Aorta (tissue), 5 donors: Measurements from ENCODE around the gene PKM. TPM values are rescaled to one million over a fixed set of nuclear protein-coding genes. Genes with fewer than 3 reads are reported as not detected.

Experiments
- ATAC-seq: fragments of 200-7000 bp; cut with Tn5 transposase; one replicate; pipeline ENCODE4 v1.9.1; 2022; ENCODE audit warnings: moderate library complexity; ENCODE audit not compliant: low FRiP score
- DNase-seq, 2 donors: peaks; one replicate each; pipeline ENCODE4 v3.0.0-alpha.2; 2020
- H3K27ac ChIP-seq, 2 donors: one replicate each; pipeline ENCODE4 v1.5.1; 2013; ENCODE audit warnings: low read length in 2 of 2, mild to moderate bottlenecking in 2 of 2, moderate library complexity in 2 of 2, control low read depth in 1 of 2, inconsistent platforms in 1 of 2, low read depth in 1 of 2
- H3K27me3 ChIP-seq, 2 donors: one replicate each; pipeline ENCODE4 v1.6.1; 2013; ENCODE audit warnings: control low read depth in 1 of 2, low read length in 1 of 2, mild to moderate bottlenecking in 1 of 2, moderate library complexity in 1 of 2; ENCODE audit not compliant: insufficient read depth in 2 of 2, control insufficient read depth in 1 of 2
- H3K36me3 ChIP-seq, 2 donors: one replicate each; pipeline ENCODE4 v1.6.1; 2013; ENCODE audit warnings: control low read depth in 1 of 2, low read length in 1 of 2, mild to moderate bottlenecking in 1 of 2; ENCODE audit not compliant: insufficient read depth in 2 of 2, control insufficient read depth in 1 of 2
- H3K4me1 ChIP-seq, 2 donors: one replicate each; pipeline ENCODE4 v1.6.1; 2013; ENCODE audit warnings: low read length in 2 of 2, control low read depth in 1 of 2, mild to moderate bottlenecking in 1 of 2, moderate library complexity in 1 of 2; ENCODE audit not compliant: insufficient read depth in 2 of 2, control insufficient read depth in 1 of 2
- H3K4me3 ChIP-seq, 2 donors: one replicate each; pipeline ENCODE4 v1.5.1; 2013; ENCODE audit warnings: low read length in 2 of 2, control low read depth in 1 of 2, mild to moderate bottlenecking in 1 of 2
- H3K9me3 ChIP-seq: one replicate; pipeline ENCODE4 v1.6.1; 2013; ENCODE audit warnings: mild to moderate bottlenecking, low read length; ENCODE audit not compliant: control insufficient read depth
- WGBS, 2 donors: extraction: QIAGEN DNeasy Blood & Tissue Kit; methylation state at CpG; one replicate each; pipeline ENCODE4 v1.1.7; 2013; 5-methylcytosine and 5-hydroxymethylcytosine counted together
- intact Hi-C, 2 donors: fragments of 100-400 bp; cut with DNase I; formaldehyde crosslinking; loops; one replicate each; pipeline versions ENCODE4 v1.14.2 to v1.15.0; 2022
- polyA plus RNA-seq, 2 donors: library from polyadenylated mRNA; stranded (reverse); fragments of 200-250 nt; gene quantifications; one replicate each; pipeline ENCODE4 v1.2.3, GENCODE V29; 2013
- total RNA-seq, 2 donors: library from RNA; stranded (reverse); fragmentation: NEBNext Ultra II Directional; extraction: Animal tissue kit (Norgen Biotek cat#: 25700); gene quantifications; one replicate each; pipeline ENCODE4 v1.2.1, GENCODE V29; 2021
- donor health status: healthy with polysubstance abuse.
- donor health status: Bipolar disorder and iron deficiency.
- donor health status: DM: no; HTN: no; CAD: no.
- donor health status: DM: no; HTN: no; CAD: no.
- donor health status: DM: yes; HTN: yes; CAD: no.

Gene PKM
- total and polyA plus RNA-seq, 4 donors = 238 to 588 (median 453) TPM

DNA sequence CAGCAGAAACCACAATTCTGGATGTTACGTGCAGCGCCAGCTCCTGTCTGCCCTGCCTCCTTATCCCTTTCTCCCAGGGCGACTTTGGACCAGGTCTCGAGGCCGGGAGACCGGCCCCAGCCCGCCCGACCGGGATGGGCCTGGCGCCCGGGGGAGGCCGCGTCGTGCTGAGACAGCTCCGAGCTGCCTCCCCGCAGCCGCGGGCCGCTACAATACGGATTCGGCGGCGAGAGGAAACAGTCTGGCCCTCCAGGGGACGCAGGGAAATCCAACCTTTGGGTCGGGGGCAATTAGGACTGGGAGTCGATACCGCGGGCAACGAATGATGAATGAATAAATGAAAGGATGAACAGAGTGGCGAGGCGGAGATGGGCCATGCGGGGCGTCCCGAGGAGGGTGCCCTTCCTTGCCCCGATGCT is 33.9 kb downstream of the PKM start:
- intact Hi-C loops = loop anchor here in 1 of 2 donors (5.0 kb wide), 2 partner anchors 75 to 180 kb away; partner anchors contain the start of genes HEXA and PARP6
- no peak for ATAC-seq
- H3K4me1 ChIP-seq = no peaks in the 10 kb centered on the region
- H3K4me3 ChIP-seq = peak overlapping the region; percentile 27 to 54
- DNase-seq = no peak
- H3K27ac ChIP-seq = peak overlapping the region in 1 of 2 donors; percentile 16
- no peaks in the 10 kb centered on the region for H3K9me3 ChIP-seq
- no peaks in the 10 kb centered on the region for H3K27me3 ChIP-seq
- 6 to 7% methylated on average over 34 to 35 of the region's 35 CpGs for WGBS, 2 donors
- peaks cover under 1 to 10% of the 10 kb centered on the region in 2 donors for H3K36me3 ChIP-seq

DNA sequence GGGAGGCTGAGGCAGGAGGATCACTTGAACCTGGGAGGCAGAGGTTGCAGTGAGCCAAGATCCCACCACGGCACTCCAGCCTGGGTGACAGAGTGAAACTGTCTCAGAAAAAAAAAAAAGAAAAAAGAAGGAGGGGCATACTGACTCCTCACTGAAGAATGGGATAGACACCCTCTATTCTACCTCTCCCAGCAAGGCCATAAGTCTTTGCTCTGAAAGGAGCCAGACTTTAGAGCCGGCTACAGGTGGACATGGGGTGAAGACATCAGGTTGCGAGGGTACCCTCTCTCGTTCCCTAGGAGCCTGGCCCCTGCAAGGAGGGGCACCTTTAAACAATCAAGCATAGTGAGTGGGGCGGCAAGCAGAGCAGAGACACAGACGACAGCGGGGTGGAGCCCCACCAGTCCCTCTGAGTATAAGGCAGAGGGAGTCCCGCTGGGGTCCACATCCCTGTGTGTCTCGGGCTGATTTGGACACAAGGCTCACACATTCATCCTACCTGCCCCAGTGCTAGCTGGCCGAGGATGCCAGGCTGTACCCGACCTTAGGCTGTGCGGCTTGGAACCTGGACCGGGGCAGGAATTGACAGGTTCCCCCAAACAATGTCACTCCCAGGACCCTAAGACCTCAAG is 34.5 kb downstream of the PKM start:
- Histone ChIP-seq H3K9me3 (no peaks in the 10 kb centered on the region), H3K27me3 (no peaks in the 10 kb centered on the region), H3K4me1 (no peaks in the 10 kb centered on the region), H3K36me3 (peaks cover 0 to 7% of the 10 kb centered on the region in 2 donors), H3K27ac (no peak overlapping the region), H3K4me3 (no peak overlapping the region)
- DNase-seq (no peak), ATAC-seq (no peak)
- WGBS, 2 donors = 85% methylated on average over 13 of the region's 13 CpGs
- intact Hi-C loops = loop anchor here in 1 of 2 donors (5.0 kb wide), 2 partner anchors 76 to 181 kb away; partner anchors contain the start of genes HEXA and PARP6

DNA sequence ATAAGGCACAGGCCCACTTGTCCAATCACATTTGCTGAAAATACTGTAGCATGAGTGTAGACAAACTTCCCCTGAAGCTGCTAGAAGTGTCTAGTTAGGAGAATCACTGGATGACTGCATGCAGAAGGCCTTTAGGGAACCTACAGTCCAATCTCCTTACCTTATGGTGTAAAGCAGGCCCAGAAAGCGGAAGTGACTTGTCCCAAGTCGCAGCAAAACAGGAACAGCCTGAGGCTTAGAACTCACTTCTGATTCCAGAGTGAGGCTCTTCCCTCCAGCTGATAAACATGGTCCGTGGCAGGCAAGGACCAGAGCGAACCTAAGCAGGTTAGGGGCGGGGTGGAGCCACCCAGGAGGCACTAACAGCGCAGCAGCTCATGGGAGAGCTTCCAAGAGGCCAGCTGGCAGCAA is 35.9 kb downstream of the PKM start:
- ATAC-seq = no peak

DNA sequence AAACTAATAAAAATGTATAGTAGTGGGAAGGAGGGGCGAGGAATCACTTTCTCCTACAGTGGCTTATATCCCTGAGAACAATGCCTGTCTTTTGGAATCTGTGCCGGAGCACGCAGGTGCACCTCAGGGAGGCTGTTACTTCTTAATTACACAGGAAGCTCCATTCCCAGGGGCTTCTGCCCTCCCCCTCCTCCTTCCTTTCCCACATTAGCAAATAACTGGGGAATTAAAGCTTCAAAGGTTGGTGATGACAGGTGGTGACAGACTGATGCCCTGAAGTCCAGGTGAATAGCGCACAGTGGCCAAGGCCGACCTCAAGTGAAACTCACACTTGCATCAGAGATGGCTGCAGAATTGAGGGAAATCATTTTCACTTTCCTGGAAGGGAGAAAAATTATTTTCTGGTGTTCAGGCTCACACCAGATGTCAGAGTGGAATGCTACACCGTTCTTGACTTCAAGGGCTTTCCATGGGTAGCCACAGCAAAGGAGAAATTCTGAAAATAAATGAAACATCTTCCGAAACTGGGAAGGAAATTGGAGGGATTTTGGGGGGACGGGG is 37.1 kb downstream of the PKM start:
- ATAC-seq (no peak), DNase-seq (no peak)
- 91 to 92% methylated on average over 8 of the region's 8 CpGs for WGBS, 2 donors
- intact Hi-C loops = no loop called here
- H3K27ac ChIP-seq = no peak overlapping the region
- no peaks in the 10 kb centered on the region for H3K4me1 ChIP-seq
- peaks cover 0 to 1% of the 10 kb centered on the region in 2 donors for H3K36me3 ChIP-seq
- H3K9me3 ChIP-seq = no peaks in the 10 kb centered on the region
- no peak overlapping the region for H3K4me3 ChIP-seq
- no peaks in the 10 kb centered on the region for H3K27me3 ChIP-seq

More for the DNA sequence above, 35.9 kb downstream of the PKM start:
- no peak overlapping the region for H3K4me3 ChIP-seq
- intact Hi-C loops = loop anchor here in 1 of 2 donors (5.0 kb wide), 2 partner anchors 77 to 182 kb away; partner anchors contain the start of genes HEXA and PARP6
- 89 to 92% methylated on average over 6 of the region's 6 CpGs for WGBS, 2 donors
- H3K27me3 ChIP-seq = no peaks in the 10 kb centered on the region
- no peak overlapping the region for H3K27ac ChIP-seq
- peaks cover 0 to 6% of the 10 kb centered on the region in 2 donors for H3K36me3 ChIP-seq
- no peaks in the 10 kb centered on the region for H3K9me3 ChIP-seq
- no peak for DNase-seq
- H3K4me1 ChIP-seq = no peaks in the 10 kb centered on the region

DNA sequence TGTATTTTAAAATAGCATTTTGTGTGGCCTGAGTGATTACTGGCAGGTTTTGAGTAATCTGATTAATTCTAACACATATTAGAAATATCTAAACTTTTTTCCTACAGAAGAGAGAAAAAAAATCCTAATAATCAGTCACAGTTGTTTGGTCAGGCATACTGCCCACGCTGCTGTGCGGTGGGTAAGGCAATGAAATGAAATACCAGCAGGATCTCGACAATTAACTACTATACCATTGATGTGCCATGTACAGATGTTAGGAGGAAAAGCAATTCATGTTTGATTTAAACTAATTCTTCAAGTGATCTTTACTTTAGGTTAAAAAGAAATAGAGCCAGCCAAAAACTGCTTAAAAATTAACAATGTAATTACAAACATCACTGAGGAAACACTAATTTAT is 38.6 kb downstream of the PKM start:
- Histone ChIP-seq H3K4me3 (no peak overlapping the region), H3K9me3 (no peaks in the 10 kb centered on the region), H3K27ac (no peak overlapping the region), H3K4me1 (no peaks in the 10 kb centered on the region), H3K36me3 (no peaks in the 10 kb centered on the region), H3K27me3 (no peaks in the 10 kb centered on the region)
- DNase-seq = no peak
- 71 to 76% methylated on average over 3 of the region's 3 CpGs for WGBS, 2 donors
- intact Hi-C loops = no loop called here
- ATAC-seq = no peak

DNA sequence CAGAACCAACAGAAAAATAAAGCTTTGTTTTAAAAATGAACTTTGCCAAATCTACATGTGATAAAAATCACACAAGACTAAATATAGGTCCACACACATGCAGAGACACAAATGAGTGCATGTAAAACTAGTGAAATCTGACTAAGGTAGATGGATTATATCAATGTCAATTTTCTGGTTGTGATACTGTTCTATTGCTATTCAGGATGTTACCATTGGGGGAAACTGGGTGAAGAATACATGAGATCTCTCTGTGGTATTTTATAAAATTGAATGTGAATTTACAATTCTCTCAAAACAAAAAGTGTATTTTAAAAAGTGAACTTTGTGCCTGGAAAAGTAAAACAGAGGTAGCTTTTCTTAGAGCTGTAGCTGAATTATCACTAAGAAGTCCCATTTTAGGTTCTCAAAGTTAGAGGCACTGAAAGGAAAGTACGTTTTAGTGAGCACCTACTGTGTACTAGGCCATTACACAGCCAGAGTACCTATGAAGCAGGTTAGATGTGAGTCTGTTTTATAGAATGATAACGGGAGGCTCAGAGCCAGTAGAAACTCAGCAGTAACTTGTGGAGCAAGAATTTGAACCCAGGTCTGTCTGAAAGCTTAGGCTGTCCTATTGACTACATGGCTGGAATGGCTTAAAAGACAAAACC is 41.6 kb downstream of the PKM start:
- Histone ChIP-seq H3K27me3 (no peaks in the 10 kb centered on the region), H3K9me3 (no peaks in the 10 kb centered on the region), H3K27ac (no peak overlapping the region), H3K4me3 (no peak overlapping the region), H3K36me3 (no peaks in the 10 kb centered on the region), H3K4me1 (no peaks in the 10 kb centered on the region)
- intact Hi-C loops = no loop called here
- ATAC-seq (no peak), DNase-seq (no peak)
- 85 to 89% methylated on average over 2 of the region's 2 CpGs for WGBS, 2 donors

DNA sequence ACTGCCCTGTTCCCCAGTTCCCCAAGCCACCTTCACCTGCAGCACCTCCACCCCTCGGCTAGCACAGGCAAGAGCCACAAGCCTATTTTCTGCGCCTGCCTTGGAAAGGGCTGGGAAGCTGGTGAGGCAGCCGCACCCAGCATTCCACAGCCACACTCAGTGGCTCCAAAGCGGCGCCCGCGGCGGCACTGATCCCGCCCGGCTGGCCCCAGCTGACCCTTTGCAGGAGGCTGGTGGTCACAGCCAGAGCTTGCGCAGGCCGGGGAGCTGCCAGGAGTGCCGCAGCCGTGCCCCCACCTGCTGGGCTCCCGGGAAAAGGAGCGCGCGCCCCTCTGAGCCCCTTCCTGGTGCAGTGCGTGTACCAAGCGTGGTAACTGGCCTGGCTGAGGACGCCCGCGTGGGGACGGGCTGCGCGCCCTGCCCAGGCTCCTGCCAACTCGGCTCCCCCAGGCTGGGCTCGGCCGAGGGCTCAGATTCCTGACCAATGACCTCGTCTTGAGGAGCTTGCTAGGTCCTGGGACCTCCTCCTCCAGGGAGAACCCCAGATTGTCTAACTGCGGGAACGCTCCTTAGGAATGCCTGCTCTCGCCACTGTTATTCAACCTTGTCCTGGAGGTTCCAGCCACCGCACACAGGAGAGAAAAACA is 46.7 kb downstream of the PKM start:
- peak; percentile 67 for ATAC-seq
- intact Hi-C loops = no loop called here
- Histone ChIP-seq H3K27me3 (no peaks in the 10 kb centered on the region), H3K9me3 (no peaks in the 10 kb centered on the region), H3K36me3 (no peaks in the 10 kb centered on the region), H3K4me1 (peaks cover 0 to 1% of the 10 kb centered on the region in 2 donors), H3K27ac (no peak overlapping the region), H3K4me3 (peak overlapping the region in 1 of 2 donors; percentile 18)
- 4 to 5% methylated on average over 32 to 34 of the region's 34 CpGs for WGBS, 2 donors
- DNase-seq = peak in 1 of 2 donors; percentile 62

DNA sequence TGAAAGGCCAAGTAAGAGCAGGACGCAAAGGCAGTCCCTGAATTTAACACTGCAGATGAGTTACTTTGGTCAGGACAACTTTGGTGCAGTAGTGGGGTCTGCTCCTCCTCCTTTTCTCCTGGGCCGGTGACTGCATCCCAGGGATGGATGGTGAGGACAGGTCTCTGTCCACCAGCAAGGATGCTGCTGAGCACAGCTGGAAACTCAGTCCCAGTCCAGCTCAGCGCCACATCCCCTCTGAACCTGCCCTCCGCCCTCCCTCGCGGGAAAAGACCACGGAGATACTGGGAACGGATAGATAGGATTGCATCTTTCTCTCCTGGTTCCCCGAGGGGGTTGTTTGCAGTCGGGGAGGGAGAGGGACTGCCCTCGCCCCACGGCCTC is 47.2 kb downstream of the PKM start:
- ATAC-seq = no peak
- DNase-seq = no peak
- no peak overlapping the region for H3K4me3 ChIP-seq
- no peaks in the 10 kb centered on the region for H3K27me3 ChIP-seq
- intact Hi-C loops = no loop called here
- no peaks in the 10 kb centered on the region for H3K9me3 ChIP-seq
- 40 to 42% methylated on average over 12 of the region's 12 CpGs for WGBS, 2 donors
- H3K36me3 ChIP-seq = no peaks in the 10 kb centered on the region
- H3K4me1 ChIP-seq = peaks cover 0 to 1% of the 10 kb centered on the region in 2 donors
- no peak overlapping the region for H3K27ac ChIP-seq
